AG08395 (cell line): ENCODE results near the gene FLRT1.
"Not testable (repeated sequence)": the region's sequence is repeated elsewhere in the genome, so short reads cannot be mapped to it uniquely, and the experiment has no call there.

Experiments used
- DNase-seq: peaks from one replicate; pipeline ENCODE4 v3.0.0; 2012; ENCODE audit warnings: mixed read lengths, low spot score

FLRT1 gene

DNA sequence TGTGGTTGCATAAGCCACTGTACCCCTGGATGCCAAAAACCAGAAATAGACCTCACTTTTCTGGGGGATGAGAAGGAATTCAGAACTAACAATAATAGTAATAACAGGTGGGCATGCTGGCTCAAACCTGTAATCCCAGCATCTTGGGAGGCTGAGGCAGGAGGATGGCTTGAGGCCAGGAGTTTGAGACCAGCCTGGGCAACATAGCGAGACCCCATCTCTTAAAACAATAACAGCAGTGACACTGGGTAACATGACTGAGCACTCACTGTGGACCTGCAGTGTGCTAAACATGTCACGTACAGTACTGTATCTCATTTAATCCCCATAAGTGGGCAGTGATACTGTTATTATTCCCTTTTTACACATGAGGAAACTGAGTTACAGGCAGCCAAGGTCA, 10.0 kb downstream of the FLRT1 start:
- no peak for DNase-seq

DNA sequence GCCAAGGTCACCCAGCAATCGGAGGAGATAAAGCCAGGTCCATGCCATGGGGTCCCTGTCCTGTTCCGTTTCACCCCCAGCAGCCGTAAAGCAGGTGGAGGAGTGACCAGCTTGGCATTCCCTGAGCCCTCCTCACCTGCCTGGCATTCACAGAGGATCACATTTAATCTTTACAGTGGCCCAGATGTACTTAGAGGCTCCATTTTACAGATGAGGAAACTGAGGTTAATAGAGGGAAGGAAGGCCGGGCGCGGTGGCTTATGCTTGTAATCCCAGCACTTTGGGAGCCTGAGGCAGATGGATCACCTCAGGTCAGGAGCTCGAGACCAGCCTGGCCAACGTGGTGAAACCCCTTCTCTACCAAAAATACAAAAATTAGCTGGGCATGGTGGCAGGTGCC, 11.6 kb downstream of the FLRT1 start:
- not testable (repeated sequence) for DNase-seq

DNA sequence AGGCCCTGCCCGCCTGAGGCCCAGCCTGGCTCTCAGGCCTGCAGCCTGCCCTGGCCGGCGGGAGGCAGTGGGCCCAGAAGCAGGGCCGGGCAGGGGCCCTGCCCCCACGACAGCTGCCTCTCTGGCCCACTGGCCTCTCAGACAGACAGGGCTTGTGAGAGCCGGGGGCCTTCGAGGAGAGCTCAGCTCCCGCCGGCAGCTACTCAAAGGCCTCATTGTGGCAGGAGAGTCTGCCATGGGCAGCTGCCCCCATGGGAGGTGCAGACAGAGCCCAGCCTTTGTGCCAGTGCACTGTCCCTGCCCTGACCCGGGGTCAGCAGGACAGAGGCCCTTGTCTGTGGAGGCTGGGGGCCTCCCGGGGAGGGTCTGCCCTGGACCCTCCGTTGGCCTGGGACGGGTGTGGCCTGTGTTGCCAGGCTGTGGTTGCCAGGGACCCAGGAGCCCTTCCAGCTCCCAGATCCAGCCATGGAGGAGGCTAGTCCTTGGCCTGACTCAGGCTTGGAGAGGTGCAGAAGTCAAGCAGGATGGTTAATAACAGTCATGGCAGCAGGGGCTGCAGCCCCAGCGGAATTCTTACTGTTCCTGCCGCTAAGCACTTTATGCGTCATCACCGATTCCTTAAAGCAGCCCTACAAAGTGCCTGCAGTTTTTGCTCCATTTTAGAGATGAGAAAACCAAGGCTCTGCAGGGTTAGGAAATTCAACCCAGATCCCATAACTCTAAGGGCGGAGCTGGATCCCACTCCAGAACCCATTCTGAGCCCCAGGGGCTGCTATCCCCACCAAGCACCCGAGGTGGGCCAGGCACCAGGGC, 12.5 kb downstream of the FLRT1 start:
- no peak for DNase-seq

DNA sequence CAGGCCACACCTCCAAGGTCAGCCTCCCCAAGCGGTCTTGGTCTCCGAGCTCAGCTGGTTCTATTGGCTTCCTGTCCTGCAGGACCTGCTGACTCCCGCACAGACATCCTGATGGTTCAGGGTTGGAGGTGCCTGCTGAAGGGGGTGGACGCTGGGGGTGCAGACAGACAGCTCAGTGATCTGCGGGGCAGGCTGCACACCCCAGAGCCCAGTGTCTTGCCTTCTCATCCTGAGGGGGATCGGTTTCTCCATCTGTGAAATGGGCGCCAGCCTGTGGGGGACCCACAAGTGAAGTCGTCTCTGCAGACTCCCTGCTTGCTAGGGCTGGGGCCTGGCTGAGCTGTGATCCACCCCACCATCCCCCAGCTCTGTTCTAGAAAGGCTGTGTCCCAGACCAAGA, 13.8 kb downstream of the FLRT1 start:
- DNase-seq, result no peak

DNA sequence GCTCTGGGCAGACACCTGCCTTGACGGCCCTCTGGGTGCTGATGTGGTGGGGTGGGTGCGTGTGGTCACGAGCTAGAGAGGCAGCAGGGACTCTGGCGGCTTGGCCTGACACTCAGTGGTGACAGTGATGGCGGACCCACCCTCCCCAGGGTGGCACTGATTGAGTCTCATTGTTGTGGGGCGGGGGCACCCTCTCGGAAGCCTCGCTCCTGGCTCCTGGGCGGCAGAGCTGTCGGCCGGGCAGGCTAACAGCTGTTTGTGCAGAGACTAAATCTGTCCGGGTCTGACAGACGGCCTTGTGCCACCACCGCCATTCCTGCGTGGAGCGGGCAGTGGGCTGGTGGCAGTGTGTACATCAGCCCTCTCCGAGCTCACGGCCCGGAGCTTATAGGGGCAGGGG, 15.6 kb downstream of the FLRT1 start:
- DNase-seq, result no peak

DNA sequence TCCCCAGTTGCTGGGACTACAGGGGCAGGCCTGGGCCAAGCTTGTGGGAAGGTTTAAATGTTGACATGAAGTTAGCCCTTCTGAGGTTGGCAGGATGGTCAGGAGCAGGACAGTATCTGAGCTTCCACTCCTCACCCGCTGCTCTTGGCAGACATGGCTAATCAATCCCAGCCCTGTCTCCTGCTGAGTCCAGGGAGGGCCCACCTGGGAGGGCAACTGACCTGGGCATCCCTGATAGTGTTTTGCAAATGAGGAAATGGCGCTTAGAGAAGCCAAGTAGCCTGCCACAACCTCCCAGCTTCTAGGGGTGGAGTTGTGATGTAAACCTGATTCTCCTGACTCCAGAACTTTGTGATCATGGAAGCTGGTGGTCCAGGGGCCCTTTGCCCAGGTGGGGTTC, 16.7 kb downstream of the FLRT1 start:
- no peak for DNase-seq

DNA sequence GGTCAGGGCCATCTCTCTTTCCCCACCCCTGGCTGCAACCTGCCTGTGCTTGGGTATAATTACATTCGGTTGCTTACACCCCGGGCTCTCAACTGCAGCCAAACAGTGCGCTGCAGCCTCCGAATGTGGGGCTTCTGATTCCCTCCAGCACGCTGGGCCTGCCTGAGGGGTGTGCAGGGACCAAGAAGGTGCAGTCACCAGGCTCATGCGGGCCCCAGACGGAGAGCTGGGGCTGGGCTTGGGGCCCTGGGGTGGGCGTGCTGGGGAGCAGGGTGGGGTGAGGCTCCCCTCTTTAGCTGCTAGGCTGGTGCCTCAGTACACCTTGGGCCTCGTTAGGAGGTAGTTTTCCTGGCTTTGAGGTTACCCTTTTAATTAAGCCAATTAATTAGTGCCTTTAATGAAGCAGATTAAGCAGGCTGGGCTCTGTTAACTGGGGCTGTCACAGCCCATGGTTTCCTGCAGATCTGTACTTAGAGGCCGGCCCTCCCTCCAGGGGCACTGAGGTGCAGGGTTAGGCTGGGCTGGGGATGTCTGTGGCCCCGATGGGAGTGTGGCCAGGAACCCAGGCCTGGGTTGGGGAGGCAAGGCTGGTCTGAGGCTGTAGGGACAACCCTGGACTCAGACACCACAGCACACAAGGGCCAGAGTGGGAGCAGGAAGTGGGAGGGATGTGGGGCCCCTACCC, 17.3 kb downstream of the FLRT1 start:
- DNase-seq, result no peak

DNA sequence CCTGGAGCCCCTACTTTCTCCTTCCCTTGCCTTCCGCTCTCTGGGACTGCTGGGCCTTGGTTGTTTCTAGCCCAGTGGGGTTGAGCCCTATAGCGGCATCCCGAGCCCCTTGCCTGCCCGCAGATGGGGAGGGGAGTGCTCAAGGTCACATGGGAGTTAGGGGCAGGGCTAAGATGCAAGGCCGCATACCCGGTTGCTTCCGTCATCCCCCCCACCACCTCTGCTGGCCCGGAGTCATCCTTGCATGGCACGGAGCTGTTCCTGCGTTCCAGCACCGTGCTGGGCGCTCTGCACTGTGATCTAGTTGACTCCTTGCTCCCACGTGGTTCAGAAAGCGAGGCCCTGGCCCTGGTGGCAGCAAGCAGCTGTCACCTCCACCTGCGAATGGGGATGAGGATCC, 18.0 kb downstream of the FLRT1 start:
- DNase-seq, result no peak

DNA sequence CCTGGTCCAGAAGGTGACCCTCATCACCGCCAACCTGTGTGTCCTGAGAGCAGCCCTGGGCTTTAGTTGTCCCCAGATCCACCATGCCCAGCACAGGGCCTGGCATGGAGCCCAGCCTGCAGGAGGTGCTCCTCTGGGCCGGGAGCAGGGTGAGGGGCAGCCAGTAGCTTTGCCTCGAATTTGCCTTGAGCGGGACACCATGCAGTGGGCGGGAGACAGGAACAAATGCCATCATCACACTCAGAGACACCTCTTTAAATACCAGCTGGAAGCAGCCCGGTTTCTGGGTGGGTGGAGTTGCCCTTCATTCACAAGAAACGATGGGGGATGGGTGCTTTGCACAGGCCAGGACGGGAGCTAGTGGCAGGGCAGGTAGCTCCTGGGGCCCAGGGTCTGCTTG, 19.3 kb downstream of the FLRT1 start:
- no peak for DNase-seq

DNA sequence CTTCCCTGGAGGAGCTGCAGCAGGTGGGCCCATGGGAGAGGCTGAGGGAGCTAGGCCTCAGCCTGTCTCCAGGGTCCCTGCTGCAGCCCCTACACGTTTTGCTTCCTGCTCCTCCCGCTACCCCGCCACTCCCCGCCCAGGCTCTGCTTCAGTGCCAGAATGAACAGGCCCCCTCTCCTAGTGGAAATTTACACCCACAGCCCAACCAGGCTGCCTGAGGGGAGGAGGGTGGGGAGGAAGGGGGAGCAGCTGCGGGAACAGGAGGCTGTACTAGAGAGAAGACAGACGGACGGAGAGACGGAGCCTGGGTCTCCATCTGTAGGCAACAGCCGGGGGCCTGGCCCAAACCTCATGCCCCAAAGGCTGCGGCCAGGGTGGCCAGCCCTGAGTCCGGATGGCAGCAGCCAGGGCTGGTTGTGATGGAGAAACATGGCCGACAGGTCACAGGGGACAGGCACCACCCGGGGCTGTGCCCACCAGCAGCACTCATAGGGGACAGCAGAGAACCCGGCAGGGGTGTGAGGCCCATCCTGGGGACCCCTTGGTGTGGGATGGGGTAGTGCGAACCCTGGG, 20.6 kb downstream of the FLRT1 start:
- DNase-seq, result no peak

DNA sequence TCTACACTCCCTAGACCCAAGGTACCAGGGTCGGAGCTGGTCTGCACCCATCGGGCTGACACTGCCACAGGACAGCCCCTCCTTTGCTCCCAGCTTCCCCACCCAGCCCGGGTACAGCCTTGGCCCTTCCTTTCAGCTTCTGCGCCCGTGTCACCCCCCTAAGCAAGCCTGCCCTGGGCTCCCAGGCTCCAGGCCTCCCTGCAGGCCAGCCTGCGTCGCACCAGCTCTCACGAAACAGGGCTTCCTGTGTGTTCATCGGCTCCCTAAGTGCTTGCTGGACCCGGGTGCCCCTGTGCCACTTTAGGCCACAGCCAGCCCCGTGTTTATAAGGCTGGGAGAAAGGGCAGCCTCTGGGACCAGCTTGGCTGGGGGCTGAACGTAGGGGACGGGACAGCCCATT, 21.1 kb downstream of the FLRT1 start:
- no peak for DNase-seq

DNA sequence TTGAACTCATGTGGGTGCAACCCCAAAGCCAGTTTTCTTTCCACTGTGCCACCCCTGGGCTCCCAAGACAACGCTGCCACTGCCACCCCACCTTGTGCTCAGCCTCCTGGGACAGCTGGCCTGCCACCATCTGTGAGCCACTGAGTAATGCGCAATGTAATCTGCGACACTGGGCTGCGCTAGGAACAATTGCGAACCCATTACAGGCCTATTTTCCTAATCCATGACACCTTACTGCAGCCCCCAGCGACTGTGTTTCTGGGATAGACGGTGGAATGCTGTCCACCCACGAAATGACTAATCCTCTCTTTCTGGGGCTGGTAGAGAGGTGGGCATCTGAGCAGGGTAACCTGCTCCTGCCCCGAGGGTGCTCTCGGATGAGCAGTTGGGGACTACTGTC, 22.2 kb downstream of the FLRT1 start:
- no peak for DNase-seq

DNA sequence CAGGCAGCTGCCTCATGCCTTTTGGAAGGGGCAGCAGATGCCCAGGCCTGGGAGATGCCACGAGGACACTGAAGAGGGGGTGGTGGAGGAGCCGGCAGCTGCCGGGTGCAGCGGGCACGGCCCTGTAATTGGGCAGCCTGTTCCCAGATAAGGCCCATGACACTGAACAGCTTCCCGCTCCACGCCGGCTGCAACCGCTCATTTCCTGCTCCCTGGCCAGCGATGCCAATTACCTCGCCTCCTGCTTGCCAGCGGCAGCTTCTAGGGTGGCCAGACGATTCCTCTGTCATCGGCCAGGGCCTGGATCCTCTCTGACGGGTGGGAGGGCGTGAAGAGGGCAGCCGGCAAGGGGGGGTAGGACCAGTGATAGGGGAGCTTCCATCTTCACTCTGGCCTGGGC, 22.8 kb downstream of the FLRT1 start:
- DNase-seq, result no peak

DNA sequence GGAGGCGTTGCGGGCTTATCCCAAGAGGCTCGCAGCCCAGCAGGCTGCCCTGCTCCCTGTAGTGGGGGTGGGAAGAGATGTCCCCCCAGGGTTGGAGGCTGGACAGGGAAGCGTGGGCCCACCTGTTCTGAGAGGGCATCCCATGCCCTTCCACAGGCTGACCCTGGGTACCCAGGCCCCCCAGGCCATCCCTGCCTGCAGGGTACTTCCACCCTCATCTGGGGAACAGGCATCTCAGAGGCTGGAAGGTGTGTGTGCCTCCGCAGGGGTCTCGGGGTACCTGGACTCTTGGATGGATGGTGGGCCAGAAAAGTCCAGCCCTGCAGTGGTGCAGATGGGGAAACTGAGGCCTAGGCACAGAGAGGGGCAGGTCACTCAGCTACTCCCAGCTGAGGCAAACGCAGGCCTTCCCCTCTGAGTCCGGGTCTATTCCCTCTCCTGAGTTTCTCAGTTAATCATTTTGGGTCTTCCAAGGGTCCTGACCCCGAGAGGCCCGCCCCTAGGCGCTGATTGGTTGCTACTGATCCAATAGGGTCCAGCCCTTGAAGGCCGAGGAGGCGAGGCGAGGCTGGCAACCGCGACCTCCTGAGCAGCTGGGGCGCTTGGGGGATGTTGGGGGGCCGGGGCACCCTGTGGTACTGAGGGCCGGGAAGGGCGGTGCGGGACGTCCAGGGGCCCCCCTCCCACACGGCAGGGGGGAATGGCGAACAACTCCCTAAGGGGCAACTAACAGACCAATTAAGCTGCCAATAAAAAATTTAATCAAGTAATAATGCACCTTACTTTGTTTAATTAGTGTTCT, 23.8 kb downstream of the FLRT1 start:
- DNase-seq, result no peak

DNA sequence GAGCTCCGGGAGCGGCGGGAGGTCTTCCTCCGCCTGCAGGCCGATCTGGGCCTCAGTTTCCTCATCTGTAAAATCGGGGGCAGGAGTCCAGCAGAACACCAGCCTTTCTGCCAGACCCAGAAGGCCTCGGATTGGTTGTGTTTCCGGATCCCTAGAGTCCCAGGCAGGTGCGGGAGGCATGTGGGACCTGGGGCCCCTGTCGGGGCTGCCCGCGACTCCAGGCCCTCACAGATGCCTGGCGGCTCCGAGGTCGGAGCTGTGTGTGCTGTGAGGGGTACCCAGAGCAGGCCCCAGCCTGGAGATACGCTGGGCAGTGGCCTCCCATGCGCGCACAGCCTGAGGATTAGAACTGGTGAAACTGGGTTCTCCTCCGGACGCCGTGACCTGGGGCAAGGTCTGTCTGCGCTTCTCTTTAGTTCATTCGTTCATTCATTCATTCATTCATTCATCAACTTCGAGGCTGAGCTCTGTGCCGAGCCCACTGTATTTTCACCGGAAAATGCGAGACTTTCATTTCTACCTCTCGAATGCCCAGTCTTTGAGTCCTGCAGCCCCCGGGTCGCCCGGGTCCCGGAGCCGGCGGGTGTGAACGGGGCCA, 24.6 kb downstream of the FLRT1 start:
- no peak for DNase-seq

DNA sequence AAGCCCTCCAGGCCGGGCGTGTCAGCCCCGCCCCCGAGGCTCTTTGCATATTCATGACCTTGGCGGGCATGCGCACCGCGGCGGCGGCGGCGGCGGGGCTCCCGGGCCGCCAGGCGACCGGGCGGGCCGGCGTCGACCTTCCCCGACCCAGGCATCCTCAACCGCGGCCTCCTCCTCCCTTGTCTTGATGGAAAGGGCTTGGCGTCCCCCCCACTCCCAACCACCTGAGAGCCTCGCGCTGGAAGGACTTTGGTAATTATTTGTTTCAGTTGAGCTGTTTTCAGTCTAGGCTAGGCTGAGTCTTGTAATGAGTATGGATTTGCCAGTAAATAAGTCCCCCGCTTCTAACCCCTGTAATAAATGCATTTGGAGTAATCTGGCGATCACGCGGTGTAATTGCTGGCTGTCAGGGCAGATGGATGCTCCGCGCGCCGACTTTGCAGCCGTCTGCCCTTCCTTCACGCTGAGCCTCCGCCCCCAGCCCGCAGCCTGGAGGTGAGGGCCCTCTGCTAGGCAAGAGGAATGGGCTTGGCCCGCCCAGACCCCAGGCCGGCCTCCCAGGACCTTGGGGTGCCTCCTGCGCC, 25.2 kb downstream of the FLRT1 start:
- DNase-seq, result peak; percentile 85

DNA sequence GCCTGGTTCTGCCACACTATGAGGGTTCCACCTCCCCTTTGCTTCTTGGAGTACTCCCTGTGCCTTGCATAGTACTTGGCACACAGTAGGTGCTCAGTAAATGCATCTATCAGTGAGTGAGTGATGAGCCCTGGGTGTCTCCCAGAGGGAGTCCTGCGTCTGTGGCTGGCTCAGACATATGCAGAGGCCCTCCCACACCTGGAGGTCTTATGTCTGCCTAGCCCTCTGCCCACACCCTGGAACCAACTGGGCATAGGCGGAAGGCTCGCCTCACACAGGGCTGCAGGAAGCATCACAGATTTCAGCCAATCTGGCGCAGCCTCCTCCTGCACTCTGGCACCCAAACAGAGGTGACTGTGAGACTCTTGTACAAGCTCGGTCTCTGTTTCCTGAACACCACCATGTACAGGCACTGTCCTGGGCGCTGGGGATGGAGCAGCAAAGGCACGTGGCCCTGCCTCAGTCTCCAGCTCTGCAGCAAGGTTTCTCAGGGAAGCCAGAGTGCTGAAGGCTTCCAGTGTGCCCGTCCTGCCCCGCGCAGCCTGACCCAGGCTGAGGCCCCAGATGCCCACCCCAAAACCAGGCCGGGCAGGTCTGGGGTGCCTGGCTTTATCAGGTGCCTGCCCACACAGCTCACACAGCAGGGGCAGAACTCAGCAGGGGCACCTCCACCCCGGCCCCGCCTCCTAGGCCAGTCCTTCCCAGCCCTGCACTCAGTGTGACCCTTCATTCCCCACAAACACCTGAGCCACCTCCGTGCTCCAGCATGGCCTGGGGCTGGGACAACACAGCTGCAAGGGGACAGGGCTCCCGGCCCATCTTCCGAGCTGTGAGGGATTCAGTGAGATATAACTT, 26.7 kb downstream of the FLRT1 start:
- no peak for DNase-seq

DNA sequence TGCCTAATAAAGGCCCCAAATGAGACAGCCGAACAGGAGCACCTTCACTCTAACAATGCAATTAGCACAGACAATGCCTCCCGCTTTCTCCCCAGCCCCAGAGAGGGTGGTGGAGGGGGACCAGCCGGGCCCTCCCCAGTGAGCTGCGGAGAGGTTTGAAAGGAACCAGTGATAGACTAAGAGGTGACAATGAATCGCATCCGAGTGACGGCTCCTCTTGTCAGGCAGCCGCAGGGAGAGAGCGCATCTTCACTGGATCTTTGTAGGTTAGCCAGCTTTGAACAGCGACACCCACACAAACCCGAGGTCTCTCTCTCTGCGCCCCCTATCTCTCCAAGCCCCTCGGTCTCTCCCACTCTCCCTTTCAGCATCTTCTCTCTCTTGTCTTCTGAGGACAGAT, 28.0 kb downstream of the FLRT1 start:
- no peak for DNase-seq

DNA sequence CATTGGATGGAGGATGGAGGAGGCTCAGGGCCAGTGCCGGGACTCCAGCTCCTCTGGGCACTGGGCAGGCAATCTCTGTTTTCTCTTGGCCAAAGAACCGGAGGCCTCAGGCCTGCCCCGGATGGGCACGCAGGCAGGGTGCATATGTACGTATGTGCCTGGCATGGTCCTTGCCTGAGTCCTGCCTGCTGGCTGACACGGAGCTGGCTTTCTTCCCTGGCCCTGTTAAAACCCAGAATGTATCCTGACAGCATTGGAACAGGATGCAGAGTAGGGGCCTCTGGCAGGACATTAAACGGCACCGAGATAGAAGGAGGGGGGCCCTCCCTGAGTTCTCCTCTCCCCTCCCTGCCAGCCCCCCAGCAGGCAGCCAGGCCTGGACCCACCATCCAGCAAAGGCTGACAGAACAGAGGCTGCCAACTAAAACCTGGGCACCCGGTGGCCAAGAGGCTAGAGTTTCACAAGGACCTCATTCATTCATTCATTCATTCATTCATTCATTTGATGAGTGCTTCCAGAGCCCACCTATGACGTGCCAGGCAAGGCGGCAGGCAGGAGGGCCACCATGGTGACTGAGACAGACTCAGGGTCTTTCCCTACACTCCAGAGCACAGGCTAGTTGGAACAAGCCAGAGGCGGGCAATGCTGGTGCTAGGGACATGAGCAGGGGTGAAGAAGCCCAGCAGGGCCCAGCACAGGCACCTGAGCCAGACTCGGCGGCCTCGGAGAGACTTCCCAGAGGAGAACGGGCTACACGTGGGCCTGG, 28.8 kb downstream of the FLRT1 start:
- no peak for DNase-seq

DNA sequence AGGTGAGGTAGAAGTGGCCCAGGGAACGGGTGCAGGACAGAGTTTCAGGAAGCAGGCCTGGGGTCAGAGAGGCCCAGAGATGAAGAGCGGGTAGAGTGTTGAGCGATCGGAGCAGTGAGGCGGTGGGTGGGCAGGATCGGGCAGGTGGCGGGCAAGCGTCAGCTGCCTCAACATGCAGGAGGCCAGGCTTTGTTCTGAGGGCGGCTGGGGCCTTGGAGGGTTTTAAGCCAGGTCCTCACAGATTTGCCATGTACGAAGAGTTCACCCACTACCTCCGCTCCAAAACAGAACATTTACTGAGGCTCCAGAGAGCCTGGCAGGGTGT, 29.4 kb downstream of the FLRT1 start:
- no peak for DNase-seq
